ENCODE results near the gene SEPTIN3. TPM values are rescaled to one million over a fixed set of nuclear protein-coding genes. Genes with fewer than 3 reads are reported as not detected.
"Not testable (repeated sequence)": the region's sequence is repeated elsewhere in the genome, so short reads cannot be mapped to it uniquely, and the experiment has no call there.

Gene SEPTIN3
- total RNA-seq, 1 donor from 2014 or later: not detected

DNA sequence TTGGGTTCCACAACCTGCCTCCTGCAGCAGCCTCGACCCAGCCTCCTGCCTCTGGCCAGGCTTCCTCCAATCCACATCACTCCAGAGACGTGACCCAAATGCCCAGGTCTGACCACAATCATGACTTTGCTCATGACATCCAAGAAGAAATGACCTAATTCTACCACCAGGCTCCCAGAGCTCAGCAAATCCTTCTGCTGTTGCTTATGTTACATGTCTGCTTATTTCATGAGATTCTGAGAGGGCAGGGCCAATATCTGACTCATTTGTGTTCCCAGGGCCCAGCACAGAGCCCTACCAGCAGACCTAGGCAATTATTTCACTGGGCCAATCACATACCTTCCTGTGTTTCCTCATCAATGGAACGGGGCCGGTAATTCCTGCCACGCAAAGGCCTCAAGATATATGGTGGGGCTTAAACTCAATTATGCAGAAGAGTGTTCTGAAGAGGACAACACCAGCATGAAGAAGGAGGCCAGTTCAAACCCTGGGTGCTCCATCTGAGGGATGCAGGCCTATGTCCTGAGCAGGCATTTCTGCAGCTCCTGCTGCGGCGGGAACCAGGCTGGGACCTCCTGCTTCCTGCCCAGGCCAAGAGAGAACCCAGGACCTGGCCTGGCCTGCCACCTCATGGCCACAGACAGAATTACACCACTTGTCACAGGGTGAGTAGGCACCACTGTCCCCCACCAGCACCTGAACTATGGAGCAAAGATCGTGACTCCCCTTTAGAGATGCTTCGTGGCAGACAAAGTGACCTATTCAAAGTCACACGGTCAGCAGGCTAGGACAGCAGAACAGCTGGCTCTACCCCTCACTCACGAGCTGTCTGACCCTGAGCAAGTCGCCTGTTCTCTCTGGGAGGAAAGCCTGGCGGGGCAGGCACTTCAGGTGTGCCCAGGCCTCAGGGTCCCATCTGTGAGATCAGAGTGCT is 28.1 kb upstream of the SEPTIN3 start:
- DNase-seq (ENCODE audit: low spot score) (peak; percentile 82), ATAC-seq (peak; percentile 98)

GRCh38 chr22:41943661-41944209 is 25.5 kb upstream of the SEPTIN3 start:
- DNase-seq (ENCODE audit: low spot score) (no peak), ATAC-seq (no peak)

DNA sequence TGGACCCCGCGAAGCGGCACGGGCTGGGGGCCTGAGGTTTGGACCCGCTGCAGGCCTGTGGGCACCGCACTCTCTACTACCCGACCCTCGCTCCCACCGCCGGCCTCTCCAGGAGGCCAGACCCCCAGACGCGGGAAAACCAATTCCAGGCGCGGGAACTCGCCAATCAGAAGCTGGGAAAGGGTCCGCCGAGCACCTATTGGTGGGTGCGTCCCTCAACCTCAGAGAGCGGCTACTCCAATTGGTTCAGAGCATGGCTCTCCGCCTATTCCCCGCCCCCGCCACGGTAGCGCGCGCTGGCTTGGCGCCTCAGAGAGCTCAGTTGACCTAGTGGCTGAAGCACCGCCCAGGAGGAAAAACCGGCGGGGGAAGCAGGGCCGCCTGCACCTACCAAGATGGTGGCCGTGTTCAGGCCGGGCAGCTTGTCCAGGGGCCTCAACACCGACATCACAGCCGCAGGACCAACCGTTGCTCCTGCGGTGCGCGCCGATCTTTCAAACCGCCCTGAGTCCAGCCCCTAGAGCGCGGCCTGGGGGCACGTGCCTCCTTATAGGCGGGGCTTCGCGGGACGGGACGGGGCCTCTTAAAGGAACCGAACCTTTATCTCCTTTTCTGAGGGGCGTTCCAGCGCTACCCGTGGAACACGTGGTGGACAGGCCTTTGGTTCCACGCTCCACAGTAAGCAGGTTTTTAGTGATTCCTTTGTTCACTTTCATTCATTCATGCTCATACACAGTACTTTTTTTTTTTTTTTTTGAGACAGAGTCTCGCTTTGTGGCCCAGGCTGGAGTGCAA is 22.4 kb upstream of the SEPTIN3 start, which contains the start of gene CENPM:
Gene CENPM, minus strand, starts transcription at position 524 of the 795 bp plus-strand sequence. Its CDS starts 76 bp downstream, at position 448.
- peak; percentile 89 for DNase-seq (ENCODE audit: low spot score)

GRCh38 chr22:41947424-41948080 is 21.7 kb upstream of the SEPTIN3 start:
- DNase-seq (ENCODE audit: low spot score): no peak
- ATAC-seq: no peak

More for the DNA sequence above, 22.4 kb upstream of the SEPTIN3 start, which contains the start of gene CENPM:
- ATAC-seq: peak; percentile 97

DNA sequence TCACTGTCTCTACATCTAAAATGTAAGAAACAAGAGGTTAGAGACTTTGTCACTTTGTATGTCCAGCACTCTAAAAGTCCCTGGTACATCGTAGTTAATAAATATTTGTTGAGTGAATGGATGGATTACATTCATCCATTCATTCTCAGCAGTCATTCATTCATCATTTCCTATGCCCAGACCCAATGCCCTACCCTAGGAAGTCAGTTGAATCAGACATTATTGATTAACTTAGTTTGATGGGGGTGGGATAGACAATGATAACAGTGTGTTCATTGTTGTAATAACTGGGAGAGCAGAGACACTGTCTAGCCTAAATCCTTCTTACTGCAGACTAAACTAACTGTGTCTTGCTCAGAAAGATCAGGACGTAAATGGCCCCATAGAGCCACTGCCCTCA is 21.1 kb upstream of the SEPTIN3 start:
- ATAC-seq (no peak), DNase-seq (ENCODE audit: low spot score) (no peak)

DNA sequence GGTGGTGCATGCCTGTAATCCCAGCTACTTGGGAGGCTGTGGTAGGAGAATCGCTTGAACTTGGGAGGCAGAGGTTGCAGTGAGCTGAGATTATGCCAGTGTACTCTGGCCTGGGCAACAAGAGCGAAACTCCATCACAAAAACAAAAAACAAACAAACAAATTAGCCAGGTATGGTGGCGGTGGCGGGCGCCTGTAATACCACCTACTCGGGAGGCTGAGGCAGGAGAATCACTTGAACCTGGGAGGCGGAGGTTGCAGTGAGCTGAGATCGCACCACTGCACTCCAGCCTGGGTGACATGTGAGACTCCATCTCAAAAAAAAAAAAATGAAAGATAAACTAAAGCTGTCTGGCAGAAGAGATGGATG is 20.3 kb upstream of the SEPTIN3 start:
- not testable (repeated sequence) for DNase-seq (ENCODE audit: low spot score); ATAC-seq

GRCh38 chr22:41949297-41949965 is 19.8 kb upstream of the SEPTIN3 start:
- ATAC-seq (no peak), DNase-seq (ENCODE audit: low spot score) (no peak)

DNA sequence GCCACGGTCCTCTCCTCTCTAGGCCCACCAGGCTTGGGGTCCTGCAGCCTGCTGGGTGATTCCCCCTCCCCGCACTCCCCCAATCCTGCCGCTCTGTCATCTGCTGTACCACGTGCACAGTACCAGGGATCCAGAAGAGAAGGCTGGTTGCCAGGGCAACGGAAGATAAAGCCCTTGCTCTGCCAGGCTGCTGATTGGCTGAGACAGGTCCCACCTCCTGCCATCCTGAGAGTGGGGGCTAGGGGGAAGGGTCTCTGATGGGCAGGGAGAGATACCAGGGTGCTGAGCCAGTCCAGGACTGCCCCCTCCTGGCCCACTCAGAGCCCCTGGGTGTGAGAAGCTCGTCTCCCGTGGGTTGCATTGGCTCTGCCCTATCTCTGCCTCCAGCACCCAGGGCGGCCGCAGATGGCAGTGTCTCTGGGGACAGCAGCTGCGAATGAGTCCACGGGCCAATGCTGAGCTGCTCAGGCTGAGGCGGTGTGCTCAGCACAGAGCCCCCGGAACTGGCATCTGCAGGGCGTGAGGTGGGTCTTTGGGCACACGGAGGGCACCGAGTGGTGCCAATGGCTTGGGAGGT is 17.3 kb upstream of the SEPTIN3 start, which contains the start of gene SMIM45:
Gene SMIM45, plus strand, starts transcription at position 253 of the 577 bp plus-strand sequence.
- ATAC-seq: no peak
- no peak for DNase-seq (ENCODE audit: low spot score)

- ATAC-seq (no peak), DNase-seq (ENCODE audit: low spot score) (no peak)
These were observed 16.5 kb upstream of the SEPTIN3 start for GRCh38 chr22:41952713-41953112.

DNA sequence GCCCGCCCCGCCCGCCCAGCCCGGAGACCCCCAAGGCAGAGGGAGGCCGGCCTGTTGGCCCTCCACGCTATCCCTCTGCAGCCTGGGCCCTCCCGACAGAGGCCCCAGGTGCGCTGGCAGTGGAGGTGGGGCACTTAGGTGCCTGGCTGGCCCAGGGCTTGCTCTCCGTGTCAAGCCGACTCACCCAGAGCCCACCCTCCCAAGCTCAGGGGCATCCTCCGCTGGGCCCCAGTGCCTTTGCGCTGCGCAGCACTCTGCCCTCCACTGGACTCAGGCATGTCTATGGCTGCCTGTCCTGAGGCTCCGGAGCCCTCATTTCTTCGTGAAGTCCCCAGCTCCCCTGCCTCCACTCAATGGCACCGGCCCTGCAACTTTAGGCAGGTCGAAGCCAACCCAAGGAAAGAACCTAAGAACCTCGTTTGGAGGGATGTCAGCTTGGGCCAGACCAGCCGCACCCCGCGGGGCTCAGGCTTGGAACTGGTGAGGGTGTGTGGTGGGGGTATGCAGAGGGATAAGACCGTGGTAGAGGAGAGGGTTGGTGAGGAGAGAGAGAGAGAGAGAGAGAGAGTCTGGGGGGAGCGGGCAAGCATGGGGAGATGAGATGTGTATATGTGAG is 11.2 kb upstream of the SEPTIN3 start:
- ATAC-seq: peak; percentile 50
- DNase-seq (ENCODE audit: low spot score): no peak

DNA sequence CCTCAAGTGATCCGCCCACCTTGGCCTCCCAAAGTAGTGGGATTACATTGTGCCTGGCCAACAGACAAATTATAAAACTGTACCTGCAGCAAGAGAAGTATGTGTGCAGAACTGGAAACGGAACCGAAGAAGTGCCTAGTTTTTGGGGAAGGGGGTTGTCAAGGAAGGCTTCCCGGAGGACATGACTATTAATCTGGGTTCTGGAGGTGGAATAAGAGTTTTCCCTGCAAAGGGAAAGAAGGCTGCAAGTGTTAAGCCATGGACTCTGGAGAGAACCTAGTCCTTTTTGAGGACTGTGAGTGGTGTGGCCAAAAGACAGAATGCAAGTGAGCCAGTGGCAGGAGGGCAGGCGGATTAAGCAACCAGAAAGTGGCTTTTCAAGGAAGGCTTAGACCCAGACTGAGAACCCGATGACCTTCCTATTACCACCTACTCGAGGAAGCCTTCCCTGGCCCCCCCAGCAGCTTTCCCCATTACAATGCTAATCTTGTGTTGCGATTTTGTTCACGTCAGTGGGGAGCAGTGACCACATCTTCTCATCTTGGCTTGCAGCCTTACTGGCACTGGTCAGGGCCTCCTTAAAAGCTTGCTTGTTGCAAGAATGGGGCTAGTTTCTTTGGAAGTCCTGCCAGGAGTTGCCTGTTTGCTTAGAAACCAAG is 5.7 kb upstream of the SEPTIN3 start:
- ATAC-seq: no peak

GRCh38 chr22:41964112-41964491 is 5.1 kb upstream of the SEPTIN3 start:
- DNase-seq (ENCODE audit: low spot score): no peak
- no peak for ATAC-seq

More for the DNA sequence above, 5.7 kb upstream of the SEPTIN3 start:
- no peak for DNase-seq (ENCODE audit: low spot score)

- DNase-seq (ENCODE audit: low spot score) (no peak), ATAC-seq (no peak)
These were observed 3.0 kb upstream of the SEPTIN3 start for GRCh38 chr22:41966225-41966606.

GRCh38 chr22:41966607-41967240 is 2.5 kb upstream of the SEPTIN3 start:
- ATAC-seq: peak; percentile 88

DNA sequence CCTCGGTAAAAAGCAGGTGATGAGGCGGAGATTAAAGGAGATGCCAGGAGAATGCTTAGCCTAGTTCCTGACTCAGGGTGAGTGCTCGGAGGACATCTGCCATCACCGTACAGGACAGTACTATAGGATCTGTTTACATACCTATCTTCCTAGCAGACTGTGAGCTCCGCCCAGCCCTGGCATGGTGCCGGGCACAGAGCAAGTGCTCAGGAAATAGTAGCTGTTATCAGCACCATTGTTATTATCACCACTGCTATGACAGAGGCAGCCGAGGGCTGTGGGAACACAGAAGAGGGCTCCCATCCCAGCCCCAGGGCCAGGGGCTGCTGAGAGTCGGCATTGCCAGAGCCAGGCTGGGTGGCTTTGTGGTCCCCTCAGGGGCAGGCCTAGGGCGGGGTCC is 642 bp upstream of the SEPTIN3 start:
- ATAC-seq (no peak), DNase-seq (ENCODE audit: low spot score) (no peak)

More at GRCh38 chr22:41966607-41967240, 2.5 kb upstream of the SEPTIN3 start:
- no peak for DNase-seq (ENCODE audit: low spot score)

GRCh38 chr22:41970601-41971000 is 1.4 kb downstream of the SEPTIN3 start:
- DNase-seq (ENCODE audit: low spot score) (no peak), ATAC-seq (no peak)

GRCh38 chr22:41971431-41971830 is 2.2 kb downstream of the SEPTIN3 start:
- DNase-seq (ENCODE audit: low spot score) (no peak), ATAC-seq (no peak)

- no peak for ATAC-seq
- DNase-seq (ENCODE audit: low spot score): no peak
These were observed 5.5 kb downstream of the SEPTIN3 start for GRCh38 chr22:41974691-41975290.
